ENCODE data around the gene INF2. TPM values are rescaled to one million over a fixed set of nuclear protein-coding genes. Genes with fewer than 3 reads are reported as not detected.
A peak's percentile ranks its signal among the peaks of the same experiment; 100 is the strongest.

INF2 gene
- total and polyA plus RNA-seq, 9 of the 15 experiments (the other 6 are each of a cell fraction or from before 2014, with no cell fraction given) = 0.56 to 31.3 (median 7.8) TPM

DNA sequence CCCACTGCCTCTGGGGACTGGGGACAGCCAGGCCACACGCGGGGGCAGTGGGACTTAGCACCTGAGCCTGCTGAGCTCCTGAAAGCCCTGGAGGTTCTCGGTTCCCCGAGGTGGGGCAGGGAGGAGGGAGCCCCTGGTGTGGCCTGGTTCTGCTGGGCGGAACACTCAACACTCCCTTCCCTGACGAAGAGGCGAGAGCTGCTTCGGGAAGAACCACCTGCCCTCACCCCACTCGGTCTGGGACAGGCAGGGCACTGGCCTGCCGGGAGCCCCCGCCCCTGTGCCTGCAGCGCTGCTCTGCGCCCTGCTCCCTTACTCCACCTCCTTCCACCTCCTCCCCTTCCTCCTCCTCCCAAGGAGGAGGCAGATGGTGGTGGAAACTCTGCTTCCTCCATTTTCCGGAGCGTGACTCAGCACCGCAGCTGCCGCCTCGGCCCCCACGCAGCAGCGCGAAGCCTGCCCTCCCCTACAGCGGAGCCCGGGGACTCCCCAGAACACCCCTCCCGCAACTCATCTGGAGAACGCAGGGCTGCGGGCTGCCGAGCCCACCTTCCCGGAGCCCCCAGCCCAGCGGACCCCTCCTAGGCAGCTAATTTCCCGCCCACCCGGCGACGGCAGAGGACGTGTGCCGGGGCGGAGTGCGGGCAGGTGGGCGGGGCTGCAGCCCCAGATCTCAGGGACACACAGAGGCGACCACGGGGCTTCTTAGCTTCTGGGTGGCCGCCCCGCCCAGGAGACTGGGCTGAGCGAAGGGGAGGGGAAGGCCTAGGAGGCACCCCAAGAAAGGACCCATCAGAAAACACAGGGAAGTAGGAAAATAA is 11.7 kb upstream of the INF2 start (continued):
- TF ChIP-seq, protein P1, sequence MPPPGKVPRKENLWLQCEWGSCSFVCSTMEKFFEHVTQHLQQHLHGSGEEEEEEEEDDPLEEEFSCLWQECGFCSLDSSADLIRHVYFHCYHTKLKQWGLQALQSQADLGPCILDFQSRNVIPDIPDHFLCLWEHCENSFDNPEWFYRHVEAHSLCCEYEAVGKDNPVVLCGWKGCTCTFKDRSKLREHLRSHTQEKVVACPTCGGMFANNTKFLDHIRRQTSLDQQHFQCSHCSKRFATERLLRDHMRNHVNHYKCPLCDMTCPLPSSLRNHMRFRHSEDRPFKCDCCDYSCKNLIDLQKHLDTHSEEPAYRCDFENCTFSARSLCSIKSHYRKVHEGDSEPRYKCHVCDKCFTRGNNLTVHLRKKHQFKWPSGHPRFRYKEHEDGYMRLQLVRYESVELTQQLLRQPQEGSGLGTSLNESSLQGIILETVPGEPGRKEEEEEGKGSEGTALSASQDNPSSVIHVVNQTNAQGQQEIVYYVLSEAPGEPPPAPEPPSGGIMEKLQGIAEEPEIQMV (tag; conservative IDR thresholded peaks at IDR 0.05; ENCODE audit: low read depth) = no peak
- no peak for TF ChIP-seq SP2 (IDR thresholded peaks at IDR 0.05; ENCODE audit: extremely low read depth, low read depth, low read length, poor library complexity, severe bottlenecking)
- no peak for TF ChIP-seq FIP1L1 (IDR thresholded peaks at IDR 0.05; ENCODE audit: low read depth, low read length, poor library complexity, severe bottlenecking)
- no peak for TF ChIP-seq ZNF444 (CRISPR knock-in tag; IDR thresholded peaks at IDR 0.05)
- no peak for TF ChIP-seq BCL6 (CRISPR knock-in tag; IDR thresholded peaks at IDR 0.05)
- TF ChIP-seq, protein P2, sequence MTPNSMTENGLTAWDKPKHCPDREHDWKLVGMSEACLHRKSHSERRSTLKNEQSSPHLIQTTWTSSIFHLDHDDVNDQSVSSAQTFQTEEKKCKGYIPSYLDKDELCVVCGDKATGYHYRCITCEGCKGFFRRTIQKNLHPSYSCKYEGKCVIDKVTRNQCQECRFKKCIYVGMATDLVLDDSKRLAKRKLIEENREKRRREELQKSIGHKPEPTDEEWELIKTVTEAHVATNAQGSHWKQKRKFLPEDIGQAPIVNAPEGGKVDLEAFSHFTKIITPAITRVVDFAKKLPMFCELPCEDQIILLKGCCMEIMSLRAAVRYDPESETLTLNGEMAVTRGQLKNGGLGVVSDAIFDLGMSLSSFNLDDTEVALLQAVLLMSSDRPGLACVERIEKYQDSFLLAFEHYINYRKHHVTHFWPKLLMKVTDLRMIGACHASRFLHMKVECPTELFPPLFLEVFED (CRISPR knock-in tag; conservative IDR thresholded peaks at IDR 0.05) = no peak
- peak; percentile 40; the same call in 1 of the 2 replicates for TF ChIP-seq SP1 (CRISPR knock-in tag; IDR thresholded peaks at IDR 0.05)
- no peak for TF ChIP-seq NCOA6 (IDR thresholded peaks at IDR 0.05)
- no peak for TF ChIP-seq HDAC6 (IDR thresholded peaks at IDR 0.05; ENCODE audit: low read depth, low read length)
- TF ChIP-seq ZNF282 (CRISPR knock-in tag; IDR thresholded peaks at IDR 0.05) = no peak
- TF ChIP-seq ZFP30 (CRISPR knock-in tag; IDR thresholded peaks at IDR 0.05; ENCODE audit: borderline replicate concordance) = no peak
- TF ChIP-seq, protein P3, sequence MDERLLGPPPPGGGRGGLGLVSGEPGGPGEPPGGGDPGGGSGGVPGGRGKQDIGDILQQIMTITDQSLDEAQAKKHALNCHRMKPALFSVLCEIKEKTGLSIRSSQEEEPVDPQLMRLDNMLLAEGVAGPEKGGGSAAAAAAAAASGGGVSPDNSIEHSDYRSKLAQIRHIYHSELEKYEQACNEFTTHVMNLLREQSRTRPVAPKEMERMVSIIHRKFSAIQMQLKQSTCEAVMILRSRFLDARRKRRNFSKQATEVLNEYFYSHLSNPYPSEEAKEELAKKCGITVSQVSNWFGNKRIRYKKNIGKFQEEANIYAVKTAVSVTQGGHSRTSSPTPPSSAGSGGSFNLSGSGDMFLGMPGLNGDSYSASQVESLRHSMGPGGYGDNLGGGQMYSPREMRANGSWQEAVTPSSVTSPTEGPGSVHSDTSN (CRISPR knock-in tag; IDR thresholded peaks at IDR 0.05; ENCODE audit: low read depth) = no peak
- TF ChIP-seq, protein P3 (tag; conservative IDR thresholded peaks at IDR 0.05; ENCODE audit: low read depth) = no peak

Data from K562 (cell line).